ENCODE data around the gene OLIG3.

DNA sequence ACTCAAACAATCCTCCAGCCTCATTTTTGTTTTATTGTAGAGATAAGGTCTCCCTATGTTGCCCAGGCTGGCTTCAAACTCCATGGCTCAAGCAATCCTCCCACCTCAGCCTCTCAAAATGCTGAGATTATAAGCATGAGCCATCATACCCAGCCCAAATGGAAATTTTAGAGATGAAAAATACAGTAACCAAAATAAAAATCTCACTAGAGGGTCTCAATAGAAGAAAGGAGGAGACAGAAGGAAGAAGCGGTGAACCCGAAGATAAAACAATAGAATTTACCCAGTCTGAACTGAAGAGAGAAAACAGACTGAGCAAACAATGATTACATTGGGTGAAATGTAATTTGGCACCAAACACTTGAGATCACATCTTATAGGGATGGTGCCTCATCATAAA, 16.7 kb upstream of the OLIG3 start:
- TF ChIP-seq SP1 (IDR thresholded peaks at IDR 0.05) = no peak
- no peak for TF ChIP-seq SP1 (CRISPR knock-in tag; IDR thresholded peaks at IDR 0.05)
- no peak for TF ChIP-seq REST (IDR thresholded peaks at IDR 0.05; ENCODE audit: borderline replicate concordance in 1 of 2, low read depth in 1 of 2, low read length in 2 of 2)
- no peak for TF ChIP-seq ZNF343 (CRISPR knock-in tag; IDR thresholded peaks at IDR 0.05)
- TF ChIP-seq POLR2A (IDR thresholded peaks at IDR 0.05; ENCODE audit: insufficient read depth in 1 of 2, low read depth in 2 of 2, low read length in 2 of 2) = no peak
- TF ChIP-seq, protein P1, sequence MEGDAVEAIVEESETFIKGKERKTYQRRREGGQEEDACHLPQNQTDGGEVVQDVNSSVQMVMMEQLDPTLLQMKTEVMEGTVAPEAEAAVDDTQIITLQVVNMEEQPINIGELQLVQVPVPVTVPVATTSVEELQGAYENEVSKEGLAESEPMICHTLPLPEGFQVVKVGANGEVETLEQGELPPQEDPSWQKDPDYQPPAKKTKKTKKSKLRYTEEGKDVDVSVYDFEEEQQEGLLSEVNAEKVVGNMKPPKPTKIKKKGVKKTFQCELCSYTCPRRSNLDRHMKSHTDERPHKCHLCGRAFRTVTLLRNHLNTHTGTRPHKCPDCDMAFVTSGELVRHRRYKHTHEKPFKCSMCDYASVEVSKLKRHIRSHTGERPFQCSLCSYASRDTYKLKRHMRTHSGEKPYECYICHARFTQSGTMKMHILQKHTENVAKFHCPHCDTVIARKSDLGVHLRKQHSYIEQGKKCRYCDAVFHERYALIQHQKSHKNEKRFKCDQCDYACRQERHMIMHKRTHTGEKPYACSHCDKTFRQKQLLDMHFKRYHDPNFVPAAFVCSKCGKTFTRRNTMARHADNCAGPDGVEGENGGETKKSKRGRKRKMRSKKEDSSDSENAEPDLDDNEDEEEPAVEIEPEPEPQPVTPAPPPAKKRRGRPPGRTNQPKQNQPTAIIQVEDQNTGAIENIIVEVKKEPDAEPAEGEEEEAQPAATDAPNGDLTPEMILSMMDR (CRISPR knock-in tag; IDR thresholded peaks at IDR 0.05) = no peak

Data from HepG2 (cell line).